Left ventricle myocardium superior (tissue), 1 donor: Measurements from ENCODE around the gene HPGDS. TPM values are rescaled to one million over a fixed set of nuclear protein-coding genes. Genes with fewer than 3 reads are reported as not detected.
A peak's percentile ranks its signal among the peaks of the same experiment; 100 is the strongest.
"Not testable (repeated sequence)": the region's sequence is repeated elsewhere in the genome, so short reads cannot be mapped to it uniquely, and the experiment has no call there.

Source experiments
- ATAC-seq: fragments of 200-7000 bp; cut with Tn5 transposase; one replicate; pipeline ENCODE4 v1.9.1; 2020; ENCODE audit warnings: mild to moderate bottlenecking, moderate library complexity
- DNase-seq: peaks from one replicate; pipeline ENCODE4 v3.0.0-alpha.2; 2020
- intact Hi-C: fragments of 100-400 bp; cut with micrococcal nuclease; formaldehyde crosslinking; loops from one replicate; pipeline ENCODE4 v1.11.0; 2022
- total RNA-seq: library from RNA; stranded (reverse); fragmentation: NEBNext Ultra II Directional; extraction: Animal tissue kit (Norgen Biotek cat#: 25700); gene quantifications from one replicate; pipeline ENCODE4 v1.2.1, GENCODE V29; 2021
- donor health status: DM: no; HTN: yes; CAD: no; lungs with severe emphysema.

The HPGDS gene
- total RNA-seq, 1 donor from 2014 or later = 3.5 TPM

DNA sequence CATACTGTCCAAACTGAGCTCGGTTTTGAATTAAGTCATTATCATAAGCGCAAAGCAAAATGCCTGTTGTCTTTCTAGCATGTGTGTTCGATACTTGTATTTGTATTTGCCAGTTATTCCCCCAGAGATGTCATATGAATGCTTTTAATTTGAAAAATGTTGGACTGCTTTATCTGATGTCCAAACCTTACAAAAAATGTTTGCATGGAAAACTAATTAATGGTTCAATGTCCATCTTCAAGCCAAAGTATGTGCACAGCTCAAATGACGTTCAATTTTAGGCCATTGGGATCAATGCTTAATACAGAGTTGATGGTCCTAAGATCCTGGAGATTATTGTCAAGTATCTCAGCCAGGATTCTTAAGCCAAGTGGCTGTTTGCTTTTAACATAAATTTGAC is 17.2 kb upstream of the HPGDS start:
- no peak for DNase-seq
- intact Hi-C loops = no loop called here
- ATAC-seq = no peak

GRCh38 chr4:94359221-94359620 is 16.6 kb upstream of the HPGDS start:
- intact Hi-C loops = no loop called here
- DNase-seq (no peak), ATAC-seq (no peak)

- intact Hi-C loops = no loop called here
- ATAC-seq = no peak
These were observed 15.5 kb upstream of the HPGDS start for GRCh38 chr4:94358101-94358500.

DNA sequence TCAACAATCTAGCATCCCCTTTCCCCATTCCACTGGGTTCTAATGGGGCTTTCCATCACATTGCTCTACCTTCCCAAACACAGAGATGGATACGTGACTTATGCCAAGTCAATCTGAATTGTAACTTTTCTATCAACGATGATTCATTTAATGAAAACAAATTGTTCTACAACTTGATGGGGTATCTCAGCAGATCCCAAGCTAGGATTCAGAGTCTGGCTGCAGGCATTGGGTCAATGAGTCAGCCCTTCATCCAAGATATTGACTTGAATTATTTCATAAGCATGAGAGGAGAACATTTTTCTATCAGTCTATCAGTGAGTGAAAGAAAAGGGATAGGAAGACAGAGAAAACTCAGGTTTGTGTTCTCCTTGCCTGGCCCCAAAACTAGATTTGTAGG is 15.0 kb upstream of the HPGDS start:
- DNase-seq (no peak), ATAC-seq (no peak)
- intact Hi-C loops = no loop called here

More at GRCh38 chr4:94358101-94358500, 15.5 kb upstream of the HPGDS start:
- DNase-seq = no peak

DNA sequence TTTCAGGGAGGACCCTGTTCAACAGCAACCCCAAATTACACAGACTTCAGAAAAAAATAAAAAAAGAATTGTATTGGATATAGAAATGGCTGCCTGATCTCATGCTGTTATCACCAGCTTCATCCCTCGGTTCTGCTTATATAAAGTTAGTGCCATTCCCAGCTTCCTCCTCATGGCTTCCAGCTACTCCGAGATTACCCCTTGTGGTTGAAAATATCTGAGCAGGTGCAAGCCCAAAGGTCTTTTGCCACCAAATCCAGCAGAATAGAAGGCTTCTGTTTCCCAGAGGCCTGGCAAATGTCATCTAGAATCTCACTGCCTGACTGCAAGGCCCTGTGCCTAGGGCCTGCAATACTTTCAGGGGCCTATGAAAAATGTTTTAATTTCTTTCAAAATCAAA is 13.8 kb upstream of the HPGDS start:
- intact Hi-C loops = no loop called here
- DNase-seq (no peak), ATAC-seq (no peak)

- DNase-seq = peak; percentile 21
- intact Hi-C loops = no loop called here
- ATAC-seq = peak; percentile 59
These were observed 11.8 kb upstream of the HPGDS start for GRCh38 chr4:94354474-94354896.

DNA sequence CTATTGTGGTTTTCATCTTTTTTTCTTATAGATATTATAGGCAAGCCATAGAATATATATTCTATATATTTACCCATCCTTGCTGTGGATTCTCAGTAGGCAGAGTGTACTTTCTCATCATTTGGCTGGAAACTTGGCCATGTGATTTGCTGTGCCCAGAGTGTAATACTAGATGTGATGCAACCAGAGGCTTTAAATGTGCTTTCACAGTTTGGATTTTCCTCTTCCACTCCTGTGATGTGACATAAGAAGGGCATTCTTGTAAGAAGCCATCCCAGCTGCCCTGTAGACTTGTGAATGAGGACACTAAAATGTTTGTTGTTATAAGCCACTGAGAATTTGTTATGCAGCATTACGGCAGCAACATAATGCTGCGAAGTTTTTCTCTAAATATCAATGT is 10.4 kb upstream of the HPGDS start:
- peak; percentile 35 for ATAC-seq
- DNase-seq = no peak
- intact Hi-C loops = no loop called here

DNA sequence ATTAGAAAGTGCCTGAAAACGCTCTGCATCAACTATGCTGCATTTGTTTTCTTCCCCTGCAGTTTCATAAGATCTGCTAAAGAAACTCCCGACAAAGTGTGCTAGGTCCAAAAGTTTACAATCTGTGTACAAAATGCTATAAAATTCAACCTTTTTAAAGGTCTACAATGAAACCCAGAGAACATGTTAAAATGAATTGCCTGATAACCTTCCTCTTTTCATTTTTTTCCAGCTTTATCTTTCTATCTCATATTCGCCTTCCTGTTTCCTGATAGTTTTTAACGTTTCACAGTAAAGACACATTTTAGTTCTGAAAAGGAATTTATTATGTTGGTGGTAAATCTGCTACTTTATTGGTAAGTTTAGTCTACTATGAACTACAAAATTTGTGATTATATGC is 9.5 kb upstream of the HPGDS start:
- ATAC-seq (no peak), DNase-seq (no peak)
- intact Hi-C loops = no loop called here

DNA sequence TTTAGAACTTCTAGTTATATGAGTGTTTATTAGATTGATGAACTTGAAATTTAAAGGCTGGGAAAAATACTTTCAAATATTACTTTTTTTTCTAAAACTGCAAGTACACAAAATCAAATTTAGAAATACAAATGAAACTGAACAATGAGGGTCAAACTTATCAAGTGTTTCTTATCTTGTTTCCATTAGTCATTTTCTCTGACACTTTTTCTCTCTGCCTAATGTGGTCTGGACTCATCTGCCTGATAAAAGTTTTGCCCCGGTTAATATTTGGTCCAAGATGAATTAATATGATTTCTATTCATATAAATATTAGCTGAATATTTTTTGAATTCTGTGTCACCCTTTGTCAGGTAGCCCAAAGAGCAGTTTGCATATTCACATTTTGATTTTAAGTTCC is 8.7 kb upstream of the HPGDS start:
- ATAC-seq = no peak
- DNase-seq = no peak
- intact Hi-C loops = no loop called here

- DNase-seq (no peak), ATAC-seq (no peak)
- intact Hi-C loops = no loop called here
These were observed 7.5 kb upstream of the HPGDS start for GRCh38 chr4:94350095-94350494.

GRCh38 chr4:94349193-94349592 is 6.6 kb upstream of the HPGDS start:
- ATAC-seq (no peak), DNase-seq (no peak)
- intact Hi-C loops = no loop called here

- ATAC-seq (no peak), DNase-seq (no peak)
- intact Hi-C loops = no loop called here
These were observed 6.0 kb upstream of the HPGDS start for GRCh38 chr4:94348666-94349065.

GRCh38 chr4:94346541-94346940 is 3.9 kb upstream of the HPGDS start:
- ATAC-seq = no peak
- intact Hi-C loops = no loop called here
- no peak for DNase-seq

- DNase-seq = no peak
- ATAC-seq = peak; percentile 18
- intact Hi-C loops = no loop called here
These were observed 3.3 kb upstream of the HPGDS start for GRCh38 chr4:94345969-94346368.

- ATAC-seq (no peak), DNase-seq (no peak)
- intact Hi-C loops = no loop called here
These were observed 2.6 kb upstream of the HPGDS start for GRCh38 chr4:94345266-94345665.

GRCh38 chr4:94344457-94344856 is 1.8 kb upstream of the HPGDS start:
- ATAC-seq = no peak
- no peak for DNase-seq
- intact Hi-C loops = no loop called here

DNA sequence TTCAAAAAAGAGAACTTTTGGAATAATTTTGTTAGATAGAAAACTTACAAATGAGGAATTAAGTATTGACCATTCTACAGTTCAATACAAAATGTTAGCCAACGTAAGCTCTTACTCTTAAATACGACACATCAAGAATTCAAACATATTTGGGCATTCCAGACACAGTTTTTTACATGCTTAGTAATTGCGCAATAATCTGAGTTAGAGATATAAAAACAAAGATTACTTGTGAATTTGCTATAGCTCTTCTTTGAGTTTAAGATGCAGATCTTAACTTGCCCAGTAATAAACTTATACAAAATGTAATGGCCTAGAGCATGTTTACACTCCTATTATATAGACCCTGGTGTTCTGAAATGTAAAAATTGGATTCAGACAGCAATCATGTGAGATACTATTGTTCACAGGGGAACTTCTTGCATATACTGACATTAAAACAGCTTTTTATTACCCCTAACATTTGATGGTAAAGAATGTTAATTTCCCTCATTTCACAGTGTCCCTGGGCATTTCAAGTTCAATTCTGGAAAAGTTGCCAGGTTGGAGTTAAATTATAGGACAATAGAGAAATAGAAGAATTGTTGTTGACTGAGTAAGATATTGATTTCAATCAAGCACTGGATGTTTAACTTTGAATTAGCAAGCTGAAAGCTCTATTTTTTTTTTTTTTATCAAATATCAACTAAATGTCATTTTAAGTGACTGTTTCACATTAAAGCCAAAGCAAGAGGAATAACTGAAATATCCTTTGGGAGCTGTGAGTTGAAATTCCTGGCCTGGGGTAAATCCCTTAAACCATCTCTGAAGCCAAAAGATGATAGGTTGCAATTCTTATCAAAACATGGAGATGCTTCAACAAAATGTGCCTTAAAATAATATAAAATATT is 910 bp downstream of the HPGDS start:
- intact Hi-C loops = no loop called here
- DNase-seq = no peak
- no peak for ATAC-seq

DNA sequence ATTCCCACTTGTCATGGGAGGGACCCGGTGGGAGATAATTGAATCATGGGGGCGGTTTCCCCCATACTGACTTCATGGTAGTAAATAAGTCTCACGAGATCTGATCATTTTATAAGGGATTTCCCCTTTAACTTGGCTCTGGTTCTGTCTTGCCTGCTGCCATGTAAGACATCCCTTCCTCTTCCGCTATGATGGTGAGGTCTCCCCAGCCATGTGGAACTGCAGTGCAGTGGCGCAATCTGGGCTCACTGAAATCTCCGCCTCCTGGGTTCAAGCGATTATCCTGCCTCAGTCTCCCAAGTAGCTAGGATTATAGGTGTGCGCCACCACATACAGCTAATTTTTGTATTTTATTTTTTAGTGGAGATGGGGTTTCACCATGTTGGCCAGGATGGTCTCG is 2.9 kb downstream of the HPGDS start:
- peak; percentile 21 for ATAC-seq
- DNase-seq = peak; percentile 27

GRCh38 chr4:94338681-94339351 is 3.8 kb downstream of the HPGDS start:
- intact Hi-C loops = no loop called here
- ATAC-seq (no peak), DNase-seq (no peak)

More for the DNA sequence above, 2.9 kb downstream of the HPGDS start:
- intact Hi-C loops = no loop called here

- ATAC-seq, intact Hi-C loops, DNase-seq: not testable (repeated sequence)
These were observed 5.8 kb downstream of the HPGDS start for GRCh38 chr4:94336791-94337190.

DNA sequence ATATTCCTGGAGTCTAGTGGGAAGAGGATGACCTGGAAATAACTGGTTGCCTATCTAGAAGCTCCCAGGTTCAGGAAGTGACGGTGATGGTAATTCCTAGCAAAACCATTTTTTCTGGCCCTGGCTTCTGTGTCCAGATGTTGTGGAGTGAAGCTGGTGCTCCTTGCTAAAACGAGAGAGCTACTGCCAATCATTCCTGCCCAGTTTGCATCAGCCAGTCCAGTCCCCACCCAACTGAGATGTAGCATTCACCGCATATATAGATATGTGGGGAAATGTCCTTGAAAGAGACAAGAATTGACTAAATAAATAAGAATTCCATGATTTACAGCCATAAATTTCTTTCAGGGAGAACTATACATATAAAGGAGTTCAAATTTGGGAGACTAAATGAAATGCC is 6.3 kb downstream of the HPGDS start:
- intact Hi-C loops = no loop called here
- ATAC-seq = no peak
- no peak for DNase-seq
